Measurements from ENCODE around the gene MID1IP1.
A peak's percentile ranks its signal among the peaks of the same experiment; 100 is the strongest.

Gene MID1IP1

DNA sequence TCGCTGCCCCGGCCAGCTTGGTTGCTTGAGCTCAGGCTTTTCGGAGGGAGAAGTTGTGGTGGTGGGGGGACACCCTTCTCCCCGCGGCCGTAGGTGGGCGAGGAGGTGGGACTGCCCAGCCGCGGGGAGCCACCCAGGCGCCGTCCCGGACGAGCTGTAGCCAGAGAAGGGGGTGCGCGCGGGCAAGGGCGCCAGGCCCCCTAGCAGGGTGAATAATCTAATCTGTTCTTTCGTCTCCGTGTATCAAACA lies 3.1 kb downstream of the MID1IP1 start:
- DNase-seq (ENCODE audit: low read depth): no peak
- TF ChIP-seq, protein P1, sequence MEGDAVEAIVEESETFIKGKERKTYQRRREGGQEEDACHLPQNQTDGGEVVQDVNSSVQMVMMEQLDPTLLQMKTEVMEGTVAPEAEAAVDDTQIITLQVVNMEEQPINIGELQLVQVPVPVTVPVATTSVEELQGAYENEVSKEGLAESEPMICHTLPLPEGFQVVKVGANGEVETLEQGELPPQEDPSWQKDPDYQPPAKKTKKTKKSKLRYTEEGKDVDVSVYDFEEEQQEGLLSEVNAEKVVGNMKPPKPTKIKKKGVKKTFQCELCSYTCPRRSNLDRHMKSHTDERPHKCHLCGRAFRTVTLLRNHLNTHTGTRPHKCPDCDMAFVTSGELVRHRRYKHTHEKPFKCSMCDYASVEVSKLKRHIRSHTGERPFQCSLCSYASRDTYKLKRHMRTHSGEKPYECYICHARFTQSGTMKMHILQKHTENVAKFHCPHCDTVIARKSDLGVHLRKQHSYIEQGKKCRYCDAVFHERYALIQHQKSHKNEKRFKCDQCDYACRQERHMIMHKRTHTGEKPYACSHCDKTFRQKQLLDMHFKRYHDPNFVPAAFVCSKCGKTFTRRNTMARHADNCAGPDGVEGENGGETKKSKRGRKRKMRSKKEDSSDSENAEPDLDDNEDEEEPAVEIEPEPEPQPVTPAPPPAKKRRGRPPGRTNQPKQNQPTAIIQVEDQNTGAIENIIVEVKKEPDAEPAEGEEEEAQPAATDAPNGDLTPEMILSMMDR (conservative IDR thresholded peaks at IDR 0.05; ENCODE audit: control insufficient read depth, insufficient read depth, low read depth, low read length): no peak
- peak overlapping the region; percentile 69 for H3K4me3 ChIP-seq (ENCODE audit: control insufficient read depth, low read depth, low read length)

DNA sequence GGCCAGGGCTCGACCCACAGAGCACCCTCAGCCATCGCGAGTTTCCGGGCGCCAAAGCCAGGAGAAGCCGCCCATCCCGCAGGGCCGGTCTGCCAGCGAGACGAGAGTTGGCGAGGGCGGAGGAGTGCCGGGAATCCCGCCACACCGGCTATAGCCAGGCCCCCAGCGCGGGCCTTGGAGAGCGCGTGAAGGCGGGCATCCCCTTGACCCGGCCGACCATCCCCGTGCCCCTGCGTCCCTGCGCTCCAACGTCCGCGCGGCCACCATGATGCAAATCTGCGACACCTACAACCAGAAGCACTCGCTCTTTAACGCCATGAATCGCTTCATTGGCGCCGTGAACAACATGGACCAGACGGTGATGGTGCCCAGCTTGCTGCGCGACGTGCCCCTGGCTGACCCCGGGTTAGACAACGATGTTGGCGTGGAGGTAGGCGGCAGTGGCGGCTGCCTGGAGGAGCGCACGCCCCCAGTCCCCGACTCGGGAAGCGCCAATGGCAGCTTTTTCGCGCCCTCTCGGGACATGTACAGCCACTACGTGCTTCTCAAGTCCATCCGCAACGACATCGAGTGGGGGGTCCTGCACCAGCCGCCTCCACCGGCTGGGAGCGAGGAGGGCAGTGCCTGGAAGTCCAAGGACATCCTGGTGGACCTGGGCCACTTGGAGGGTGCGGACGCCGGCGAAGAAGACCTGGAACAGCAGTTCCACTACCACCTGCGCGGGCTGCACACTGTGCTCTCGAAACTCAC lies 3.6 kb downstream of the MID1IP1 start:
- no peak for DNase-seq (ENCODE audit: low read depth)
- peak overlapping the region; percentile 69 for H3K4me3 ChIP-seq (ENCODE audit: control insufficient read depth, low read depth, low read length)
- TF ChIP-seq, protein P1 (conservative IDR thresholded peaks at IDR 0.05; ENCODE audit: control insufficient read depth, insufficient read depth, low read depth, low read length): no peak

DNA sequence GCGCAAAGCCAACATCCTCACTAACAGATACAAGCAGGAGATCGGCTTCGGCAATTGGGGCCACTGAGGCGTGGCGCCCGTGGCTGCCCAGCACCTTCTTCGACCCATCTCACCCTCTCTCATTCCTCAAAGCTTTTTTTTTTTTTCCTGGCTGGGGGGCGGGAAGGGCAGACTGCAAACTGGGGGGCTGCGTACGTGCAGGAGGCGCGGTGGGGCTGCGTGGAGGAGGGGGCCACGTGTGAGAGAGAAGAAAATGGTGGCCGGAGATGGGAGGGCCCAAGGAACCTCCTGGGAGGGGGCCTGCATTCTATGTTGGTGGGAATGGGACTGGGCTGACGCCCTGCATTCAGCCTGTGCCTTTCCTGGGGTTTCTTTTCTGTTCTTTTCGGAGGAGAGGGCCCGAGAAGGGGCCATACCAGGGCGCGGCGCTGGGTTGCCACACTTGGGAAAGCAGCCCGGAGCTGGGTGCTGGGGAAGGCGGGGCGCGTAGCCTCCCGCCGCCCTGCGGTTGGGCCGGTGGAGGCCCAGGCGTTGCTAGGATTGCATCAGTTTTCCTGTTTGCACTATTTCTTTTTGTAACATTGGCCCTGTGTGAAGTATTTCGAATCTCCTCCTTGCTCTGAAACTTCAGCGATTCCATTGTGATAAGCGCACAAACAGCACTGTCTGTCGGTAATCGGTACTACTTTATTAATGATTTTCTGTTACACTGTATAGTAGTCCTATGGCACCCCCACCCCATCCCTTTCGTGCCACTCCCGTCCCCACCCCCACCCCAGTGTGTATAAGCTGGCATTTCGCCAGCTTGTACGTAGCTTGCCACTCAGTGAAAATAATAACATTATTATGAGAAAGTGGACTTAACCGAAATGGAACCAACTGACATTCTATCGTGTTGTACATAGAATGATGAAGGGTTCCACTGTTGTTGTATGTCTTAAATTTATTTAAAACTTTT lies 4.5 kb downstream of the MID1IP1 start:
- peak overlapping the region; percentile 69 for H3K4me3 ChIP-seq (ENCODE audit: control insufficient read depth, low read depth, low read length)
- TF ChIP-seq, protein P1 (conservative IDR thresholded peaks at IDR 0.05; ENCODE audit: control insufficient read depth, insufficient read depth, low read depth, low read length): no peak
- peak; percentile 71 for DNase-seq (ENCODE audit: low read depth)

DNA sequence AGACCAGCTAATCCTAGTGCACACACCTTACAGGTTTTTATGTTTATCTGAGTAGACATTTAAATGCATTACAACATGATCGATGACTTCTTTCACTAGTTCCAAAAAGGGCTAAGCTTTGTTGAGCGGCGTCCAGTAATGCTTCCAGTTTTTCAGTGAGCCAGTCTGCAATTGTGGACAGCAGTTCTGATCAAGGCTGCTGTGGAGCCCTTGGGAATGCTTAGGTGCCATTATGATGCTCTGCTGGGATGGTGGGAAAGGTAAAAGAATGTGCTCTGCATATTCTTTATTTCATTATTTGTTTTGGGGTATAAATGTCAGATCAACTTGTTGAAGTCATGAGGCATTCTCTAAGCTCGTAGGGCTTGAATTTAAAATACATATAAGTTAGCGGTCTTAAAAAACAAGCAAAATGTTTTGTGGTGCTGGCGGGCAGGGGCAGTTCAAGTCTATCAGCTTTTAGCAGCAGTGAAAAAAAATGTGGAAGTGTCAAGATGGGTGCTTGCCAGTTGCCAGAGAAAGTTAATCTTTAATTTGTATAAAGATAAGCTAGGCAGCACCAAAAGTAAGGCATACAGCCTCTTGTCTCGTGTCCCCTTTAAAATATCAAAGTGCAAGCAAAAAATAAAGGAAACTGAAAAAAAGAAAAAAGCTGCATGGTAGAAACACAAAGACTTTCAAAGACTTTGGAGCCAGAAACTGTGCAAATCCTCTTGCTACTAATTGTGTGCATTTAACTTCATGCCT lies 5.8 kb downstream of the MID1IP1 start:
- TF ChIP-seq, protein P1 (conservative IDR thresholded peaks at IDR 0.05; ENCODE audit: control insufficient read depth, insufficient read depth, low read depth, low read length): no peak
- peak overlapping the region; percentile 69 for H3K4me3 ChIP-seq (ENCODE audit: control insufficient read depth, low read depth, low read length)
- no peak for DNase-seq (ENCODE audit: low read depth)

DNA sequence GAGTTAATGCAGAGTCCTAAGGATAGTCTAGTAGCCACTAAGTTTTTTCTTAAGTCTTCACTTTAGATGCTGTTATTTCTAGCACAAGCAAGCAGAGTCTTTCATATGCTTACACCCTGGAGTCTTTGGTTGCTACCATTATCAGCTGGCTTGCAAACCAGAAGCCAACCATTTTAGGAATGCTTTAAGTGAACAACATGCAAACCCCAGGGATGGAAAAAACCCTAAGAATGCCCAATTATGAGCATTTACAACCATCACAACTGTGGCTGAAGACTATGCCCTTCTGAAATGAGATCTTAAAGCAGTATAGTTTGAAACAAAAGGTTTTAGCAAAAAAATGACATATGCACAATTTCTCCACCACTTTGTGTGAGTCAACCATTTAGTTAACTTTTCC lies 6.6 kb downstream of the MID1IP1 start:
- H3K4me3 ChIP-seq (ENCODE audit: control insufficient read depth, low read depth, low read length): no peak overlapping the region
- no peak for DNase-seq (ENCODE audit: low read depth)

More for the DNA sequence above, 6.6 kb downstream of the MID1IP1 start:
- TF ChIP-seq, protein P1 (conservative IDR thresholded peaks at IDR 0.05; ENCODE audit: control insufficient read depth, insufficient read depth, low read depth, low read length): no peak
